GM10847 (cell line): ENCODE measurements around the gene NDUFB10.

Experiments used
- POLR2A ChIP-seq: IDR thresholded peaks from 2 replicates; pipeline ENCODE4 v1.6.1; 2011; ENCODE audit not compliant: insufficient read length; ENCODE audit errors: extremely low read depth

The NDUFB10 gene

GRCh38 chr16:1998852-1999801 is 39.8 kb downstream of the NDUFB10 start:
- TF ChIP-seq POLR2A: no peak

- no peak for TF ChIP-seq POLR2A
Observed at GRCh38 chr16:1999866-2000514, 40.7 kb downstream of the NDUFB10 start.

GRCh38 chr16:2001035-2001434 is 41.7 kb downstream of the NDUFB10 start:
- no peak for TF ChIP-seq POLR2A

- no peak for TF ChIP-seq POLR2A
Observed at GRCh38 chr16:2001456-2002355, 42.4 kb downstream of the NDUFB10 start.

GRCh38 chr16:2002406-2003230 is 43.3 kb downstream of the NDUFB10 start:
- no peak for TF ChIP-seq POLR2A

GRCh38 chr16:2003231-2003826 is 44.0 kb downstream of the NDUFB10 start:
- TF ChIP-seq POLR2A: no peak

- no peak for TF ChIP-seq POLR2A
Observed at GRCh38 chr16:2003827-2004641, 44.7 kb downstream of the NDUFB10 start.

GRCh38 chr16:2004795-2005517 is 45.6 kb downstream of the NDUFB10 start:
- no peak for TF ChIP-seq POLR2A

- no peak for TF ChIP-seq POLR2A
Observed at GRCh38 chr16:2005646-2006045, 46.3 kb downstream of the NDUFB10 start.

- no peak for TF ChIP-seq POLR2A
Observed at GRCh38 chr16:2006317-2006716, 47.0 kb downstream of the NDUFB10 start.

GRCh38 chr16:2007081-2007836 is 47.9 kb downstream of the NDUFB10 start:
- TF ChIP-seq POLR2A: no peak

- TF ChIP-seq POLR2A: no peak
Observed at GRCh38 chr16:2008009-2008526, 48.7 kb downstream of the NDUFB10 start.

GRCh38 chr16:2008631-2009163 is 49.4 kb downstream of the NDUFB10 start:
- TF ChIP-seq POLR2A: no peak
